ENCODE data around the gene BMI1. TPM values are rescaled to one million over a fixed set of nuclear protein-coding genes. Genes with fewer than 3 reads are reported as not detected.

BMI1 gene
- total and polyA plus RNA-seq, 2 donors from 2014 or later = 18.7 to 49.0 TPM

DNA sequence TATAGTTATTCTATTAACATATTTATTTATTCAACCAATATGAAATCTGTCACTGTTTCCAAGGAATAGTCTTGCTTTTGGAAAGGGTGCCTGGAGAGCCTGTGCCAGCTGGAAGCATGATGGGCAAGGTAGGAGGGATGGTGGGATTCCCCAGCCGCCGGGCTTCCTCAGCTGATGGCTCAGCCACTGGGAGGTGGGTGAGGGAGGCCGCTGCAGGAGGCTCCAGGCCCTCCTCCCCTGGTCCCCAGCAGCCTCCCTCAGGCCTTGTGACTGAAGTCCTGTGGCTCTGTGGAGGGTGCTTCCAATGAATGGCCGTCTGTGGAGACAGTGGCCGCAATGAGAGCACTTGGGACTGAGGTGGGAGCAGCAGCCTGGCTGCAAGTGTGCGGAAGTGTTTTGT lies 51.4 kb downstream of the BMI1 start:
- Histone ChIP-seq H3K9ac (ENCODE audit: low read length in 3 of 3) (no peak overlapping the region), H3K27ac (ENCODE audit: low read depth in 2 of 2, low read length in 2 of 2) (no peak overlapping the region), H3K4me1 (ENCODE audit: control insufficient read depth in 2 of 3, insufficient read depth in 2 of 3, low read depth in 1 of 3, low read length in 3 of 3) (no peaks in the 10 kb centered on the region), H3K36me3 (ENCODE audit: control insufficient read depth in 2 of 3, insufficient read depth in 3 of 3, low read length in 3 of 3) (no peaks in the 10 kb centered on the region), H3K4me3 (ENCODE audit: low read length in 3 of 3) (no peak overlapping the region), H3K27me3 (ENCODE audit: control insufficient read depth, insufficient read depth, low read length) (no peaks in the 10 kb centered on the region), H3K9me3 (ENCODE audit: control insufficient read depth in 2 of 3, insufficient read depth in 1 of 3, low read length in 3 of 3) (no peaks in the 10 kb centered on the region)
- FAIRE-seq (no peak), DNase-seq (no peak)
- TF ChIP-seq, protein P1, sequence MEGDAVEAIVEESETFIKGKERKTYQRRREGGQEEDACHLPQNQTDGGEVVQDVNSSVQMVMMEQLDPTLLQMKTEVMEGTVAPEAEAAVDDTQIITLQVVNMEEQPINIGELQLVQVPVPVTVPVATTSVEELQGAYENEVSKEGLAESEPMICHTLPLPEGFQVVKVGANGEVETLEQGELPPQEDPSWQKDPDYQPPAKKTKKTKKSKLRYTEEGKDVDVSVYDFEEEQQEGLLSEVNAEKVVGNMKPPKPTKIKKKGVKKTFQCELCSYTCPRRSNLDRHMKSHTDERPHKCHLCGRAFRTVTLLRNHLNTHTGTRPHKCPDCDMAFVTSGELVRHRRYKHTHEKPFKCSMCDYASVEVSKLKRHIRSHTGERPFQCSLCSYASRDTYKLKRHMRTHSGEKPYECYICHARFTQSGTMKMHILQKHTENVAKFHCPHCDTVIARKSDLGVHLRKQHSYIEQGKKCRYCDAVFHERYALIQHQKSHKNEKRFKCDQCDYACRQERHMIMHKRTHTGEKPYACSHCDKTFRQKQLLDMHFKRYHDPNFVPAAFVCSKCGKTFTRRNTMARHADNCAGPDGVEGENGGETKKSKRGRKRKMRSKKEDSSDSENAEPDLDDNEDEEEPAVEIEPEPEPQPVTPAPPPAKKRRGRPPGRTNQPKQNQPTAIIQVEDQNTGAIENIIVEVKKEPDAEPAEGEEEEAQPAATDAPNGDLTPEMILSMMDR (IDR thresholded peaks at IDR 0.05; ENCODE audit: borderline replicate concordance, extremely low read depth, insufficient read depth) = no peak
- intact Hi-C loops (cut with DNase I) = no loop called here

- TF ChIP-seq, protein P1 (IDR thresholded peaks at IDR 0.05; ENCODE audit: borderline replicate concordance, extremely low read depth, insufficient read depth) = no peak
- no peak overlapping the region for H3K4me3 ChIP-seq (ENCODE audit: low read length in 3 of 3)
- H3K9me3 ChIP-seq (ENCODE audit: control insufficient read depth in 2 of 3, insufficient read depth in 1 of 3, low read length in 3 of 3) = no peaks in the 10 kb centered on the region
- no peaks in the 10 kb centered on the region for H3K4me1 ChIP-seq (ENCODE audit: control insufficient read depth in 2 of 3, insufficient read depth in 2 of 3, low read depth in 1 of 3, low read length in 3 of 3)
- no peak for DNase-seq
- intact Hi-C loops (cut with DNase I) = no loop called here
- no peak overlapping the region for H3K27ac ChIP-seq (ENCODE audit: low read depth in 2 of 2, low read length in 2 of 2)
- no peaks in the 10 kb centered on the region for H3K27me3 ChIP-seq (ENCODE audit: control insufficient read depth, insufficient read depth, low read length)
- no peak for FAIRE-seq
- H3K36me3 ChIP-seq (ENCODE audit: control insufficient read depth in 2 of 3, insufficient read depth in 3 of 3, low read length in 3 of 3) = no peaks in the 10 kb centered on the region
- H3K9ac ChIP-seq (ENCODE audit: low read length in 3 of 3) = no peak overlapping the region
Observed at GRCh38 chr10:22372917-22373316, 52.0 kb downstream of the BMI1 start.

DNA sequence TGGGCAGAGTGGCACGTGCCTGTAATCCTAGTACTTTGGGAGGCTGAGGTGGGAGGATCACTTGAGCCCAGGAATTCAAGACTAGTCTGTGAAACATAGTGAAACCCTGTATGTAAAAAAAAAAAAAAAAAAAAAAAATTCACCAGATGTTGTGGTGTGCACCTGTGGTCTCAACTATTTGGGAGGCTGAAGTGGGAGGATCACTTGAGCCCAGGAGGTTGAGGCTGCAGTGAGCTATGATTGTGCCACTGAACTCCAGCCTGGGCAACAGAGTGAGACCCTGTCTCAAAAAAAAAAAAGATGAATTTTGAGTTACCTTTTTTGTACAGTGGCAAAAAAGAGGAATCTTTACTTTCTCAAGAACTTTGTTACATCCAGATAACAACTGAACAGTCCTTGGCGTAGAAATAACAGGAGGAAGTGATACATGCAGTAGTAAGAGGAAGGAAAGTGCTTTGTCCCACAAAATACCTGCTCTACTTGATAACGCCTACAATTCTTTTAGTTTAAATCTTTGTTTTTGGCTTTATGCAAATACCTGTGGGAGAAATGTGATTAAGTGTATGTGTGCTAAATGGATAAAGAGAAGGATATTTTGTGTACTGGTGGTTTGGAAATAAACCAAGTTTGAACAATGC lies 53.7 kb downstream of the BMI1 start:
- no peaks in the 10 kb centered on the region for H3K9me3 ChIP-seq (ENCODE audit: control insufficient read depth in 2 of 3, insufficient read depth in 1 of 3, low read length in 3 of 3)
- H3K9ac ChIP-seq (ENCODE audit: low read length in 3 of 3) = no peak overlapping the region
- TF ChIP-seq, protein P1 (IDR thresholded peaks at IDR 0.05; ENCODE audit: borderline replicate concordance, extremely low read depth, insufficient read depth) = no peak
- H3K36me3 ChIP-seq (ENCODE audit: control insufficient read depth in 2 of 3, insufficient read depth in 3 of 3, low read length in 3 of 3) = no peaks in the 10 kb centered on the region
- H3K27ac ChIP-seq (ENCODE audit: low read depth in 2 of 2, low read length in 2 of 2) = no peak overlapping the region
- intact Hi-C loops (cut with DNase I) = no loop called here
- no peaks in the 10 kb centered on the region for H3K27me3 ChIP-seq (ENCODE audit: control insufficient read depth, insufficient read depth, low read length)
- DNase-seq (no peak), FAIRE-seq (no peak)
- no peak overlapping the region for H3K4me3 ChIP-seq (ENCODE audit: low read length in 3 of 3)
- no peaks in the 10 kb centered on the region for H3K4me1 ChIP-seq (ENCODE audit: control insufficient read depth in 2 of 3, insufficient read depth in 2 of 3, low read depth in 1 of 3, low read length in 3 of 3)

- DNase-seq = no peak
- FAIRE-seq = no peak
- Histone ChIP-seq H3K27me3 (ENCODE audit: control insufficient read depth, insufficient read depth, low read length) (no peaks in the 10 kb centered on the region), H3K4me3 (ENCODE audit: low read length in 3 of 3) (no peak overlapping the region), H3K4me1 (ENCODE audit: control insufficient read depth in 2 of 3, insufficient read depth in 2 of 3, low read depth in 1 of 3, low read length in 3 of 3) (no peaks in the 10 kb centered on the region), H3K9me3 (ENCODE audit: control insufficient read depth in 2 of 3, insufficient read depth in 1 of 3, low read length in 3 of 3) (no peaks in the 10 kb centered on the region), H3K9ac (ENCODE audit: low read length in 3 of 3) (no peak overlapping the region), H3K36me3 (ENCODE audit: control insufficient read depth in 2 of 3, insufficient read depth in 3 of 3, low read length in 3 of 3) (no peaks in the 10 kb centered on the region), H3K27ac (ENCODE audit: low read depth in 2 of 2, low read length in 2 of 2) (no peak overlapping the region)
- TF ChIP-seq, protein P1 (IDR thresholded peaks at IDR 0.05; ENCODE audit: borderline replicate concordance, extremely low read depth, insufficient read depth) = no peak
- intact Hi-C loops (cut with DNase I) = no loop called here
Observed at GRCh38 chr10:22379059-22379458, 58.2 kb downstream of the BMI1 start.
